Loucy (cell line): ENCODE measurements around the gene PCOLCE2.

ENCODE experiments used
- EZH2phosphoT487 ChIP-seq: fragments of 200-600 bp; IDR thresholded peaks from 2 replicates; pipeline ENCODE4 v1.6.1; 2018; ENCODE audit warnings: antibody characterized with exemption, mild to moderate bottlenecking, moderate library complexity, borderline replicate concordance
- TF ChIP-seq, protein P1 (sequence below): fragments of 200-600 bp; sonication (generic); conservative IDR thresholded peaks from 2 replicates; pipeline ENCODE4 v1.5.1; 2014; ENCODE audit warnings: mild to moderate bottlenecking, antibody characterized with exemption, low read length

- TF ChIP-seq, protein P1, sequence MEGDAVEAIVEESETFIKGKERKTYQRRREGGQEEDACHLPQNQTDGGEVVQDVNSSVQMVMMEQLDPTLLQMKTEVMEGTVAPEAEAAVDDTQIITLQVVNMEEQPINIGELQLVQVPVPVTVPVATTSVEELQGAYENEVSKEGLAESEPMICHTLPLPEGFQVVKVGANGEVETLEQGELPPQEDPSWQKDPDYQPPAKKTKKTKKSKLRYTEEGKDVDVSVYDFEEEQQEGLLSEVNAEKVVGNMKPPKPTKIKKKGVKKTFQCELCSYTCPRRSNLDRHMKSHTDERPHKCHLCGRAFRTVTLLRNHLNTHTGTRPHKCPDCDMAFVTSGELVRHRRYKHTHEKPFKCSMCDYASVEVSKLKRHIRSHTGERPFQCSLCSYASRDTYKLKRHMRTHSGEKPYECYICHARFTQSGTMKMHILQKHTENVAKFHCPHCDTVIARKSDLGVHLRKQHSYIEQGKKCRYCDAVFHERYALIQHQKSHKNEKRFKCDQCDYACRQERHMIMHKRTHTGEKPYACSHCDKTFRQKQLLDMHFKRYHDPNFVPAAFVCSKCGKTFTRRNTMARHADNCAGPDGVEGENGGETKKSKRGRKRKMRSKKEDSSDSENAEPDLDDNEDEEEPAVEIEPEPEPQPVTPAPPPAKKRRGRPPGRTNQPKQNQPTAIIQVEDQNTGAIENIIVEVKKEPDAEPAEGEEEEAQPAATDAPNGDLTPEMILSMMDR, result no peak
- TF ChIP-seq EZH2phosphoT487, result no peak
These were observed 80.6 kb downstream of the PCOLCE2 start for GRCh38 chr3:142808103-142808917.
